Esophagus muscularis mucosa (tissue), 4 donors: Measurements from ENCODE around the gene RAB34.

Source experiments
- EP300 ChIP-seq: sonication (generic); formaldehyde crosslinking; IDR thresholded peaks from one replicate; pipeline ENCODE4 v1.6.1; 2017; ENCODE audit warnings: antibody characterized with exemption
- POLR2A ChIP-seq: fragments of 450-650 bp; IDR thresholded peaks from one replicate; pipeline ENCODE4 v1.6.1; 2017; ENCODE audit warnings: antibody characterized with exemption, moderate library complexity, mild to moderate bottlenecking, low read depth
- POLR2AphosphoS5 ChIP-seq, 2 donors: sonication (generic); formaldehyde crosslinking; IDR thresholded peaks; one replicate each; pipeline ENCODE4 v1.6.1; 2017; ENCODE audit warnings: antibody characterized with exemption in 2 of 2
- TF ChIP-seq, protein P1 (sequence below), 3 experiments: fragments of 200-600 bp in 2 of 3; fragments of 450-650 bp in 1 of 3; sonication (generic) in 2 of 3; IDR thresholded peaks; one replicate each; pipeline ENCODE4 v1.5.1; 2017 to 2019; ENCODE audit warnings: antibody characterized with exemption in 3 of 3, mild to moderate bottlenecking in 2 of 3, moderate library complexity in 1 of 3

DNA sequence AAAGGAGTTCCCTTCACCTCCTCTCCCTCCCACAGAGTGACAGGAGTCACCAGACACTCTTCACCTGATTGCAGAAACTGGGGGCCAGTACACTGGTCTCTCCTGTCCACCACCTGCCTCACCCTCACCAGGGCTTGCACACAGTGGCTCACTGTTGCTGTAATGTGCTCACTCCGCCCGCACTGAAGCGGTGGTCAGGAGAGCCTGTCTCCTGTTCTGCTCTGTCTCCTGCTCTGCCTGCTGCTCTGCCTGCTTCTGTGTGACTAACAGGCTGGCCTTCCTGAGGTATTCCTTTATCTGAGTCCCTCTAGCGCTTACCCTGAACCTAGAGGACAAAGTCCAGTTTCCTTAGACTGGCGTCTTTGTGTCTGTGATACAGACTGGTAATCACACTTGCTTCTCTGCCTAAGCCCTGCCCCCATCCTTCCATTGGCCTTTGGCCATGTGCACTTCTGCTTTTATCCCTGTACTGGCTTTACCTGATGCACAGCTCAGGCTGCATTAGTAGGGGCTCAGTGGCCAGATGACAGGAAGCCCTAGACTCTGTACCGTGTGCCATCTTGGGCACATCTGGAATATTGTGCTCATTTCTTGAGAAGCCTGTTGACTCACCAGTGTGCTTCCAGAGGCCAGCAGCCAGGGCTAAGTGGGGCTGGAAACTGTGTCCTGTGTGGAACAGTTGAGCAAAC lies 19.3 kb downstream of the RAB34 start:
- TF ChIP-seq EP300 (no peak), POLR2A (no peak), POLR2AphosphoS5 (IDR thresholded peaks at IDR 0.05) (no peak)
- TF ChIP-seq, protein P1, sequence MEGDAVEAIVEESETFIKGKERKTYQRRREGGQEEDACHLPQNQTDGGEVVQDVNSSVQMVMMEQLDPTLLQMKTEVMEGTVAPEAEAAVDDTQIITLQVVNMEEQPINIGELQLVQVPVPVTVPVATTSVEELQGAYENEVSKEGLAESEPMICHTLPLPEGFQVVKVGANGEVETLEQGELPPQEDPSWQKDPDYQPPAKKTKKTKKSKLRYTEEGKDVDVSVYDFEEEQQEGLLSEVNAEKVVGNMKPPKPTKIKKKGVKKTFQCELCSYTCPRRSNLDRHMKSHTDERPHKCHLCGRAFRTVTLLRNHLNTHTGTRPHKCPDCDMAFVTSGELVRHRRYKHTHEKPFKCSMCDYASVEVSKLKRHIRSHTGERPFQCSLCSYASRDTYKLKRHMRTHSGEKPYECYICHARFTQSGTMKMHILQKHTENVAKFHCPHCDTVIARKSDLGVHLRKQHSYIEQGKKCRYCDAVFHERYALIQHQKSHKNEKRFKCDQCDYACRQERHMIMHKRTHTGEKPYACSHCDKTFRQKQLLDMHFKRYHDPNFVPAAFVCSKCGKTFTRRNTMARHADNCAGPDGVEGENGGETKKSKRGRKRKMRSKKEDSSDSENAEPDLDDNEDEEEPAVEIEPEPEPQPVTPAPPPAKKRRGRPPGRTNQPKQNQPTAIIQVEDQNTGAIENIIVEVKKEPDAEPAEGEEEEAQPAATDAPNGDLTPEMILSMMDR (IDR thresholded peaks at IDR 0.05): no peak
